SK-N-SH (cell line): Measurements from ENCODE around the gene MPPED2. TPM values are rescaled to one million over a fixed set of nuclear protein-coding genes. Genes with fewer than 3 reads are reported as not detected.

ENCODE experiments used
- CTCF ChIA-PET: fragments of 300-600, 350-600 bp; formaldehyde crosslinking; extraction: SDS; loops from one replicate; lab custom pipeline; 2021; lab: Yijun Ruan, JAX
- POLR2A ChIA-PET: fragments of 350-600 bp; sonication (Branson Sonifier 250); formaldehyde crosslinking; extraction: SDS; loops from one replicate; lab custom pipeline; 2020; ENCODE audit warnings: antibody characterized with exemption, inconsistent platforms; lab: Yijun Ruan, JAX
- DNase-seq: peaks from one replicate; pipeline ENCODE4 v3.0.0; 2012
- H2AFZ ChIP-seq: fragments of 200-600 bp; sonication (generic); 2 replicates; pipeline ENCODE4 v1.8.1; 2016; ENCODE audit warnings: antibody characterized with exemption, mild to moderate bottlenecking, low read depth
- H3F3A ChIP-seq: fragments of 200-600 bp; sonication (generic); replicated peaks from 2 replicates; pipeline ENCODE3; 2016; ENCODE audit warnings: antibody characterized with exemption, mild to moderate bottlenecking; ENCODE audit not compliant: insufficient read depth
- H3K27ac ChIP-seq, 2 experiments: fragments of 200-500 bp in 1 of 2; fragments of 200-600 bp in 1 of 2; sonication (Bioruptor generic) in 1 of 2; sonication (generic), shearing (Covaris generic) in 1 of 2; 2 replicates each; pipeline versions ENCODE4 v1.5.1 to v1.6.1; 2014 to 2016; ENCODE audit warnings: low read depth in 2 of 2, inconsistent platforms in 1 of 2, low read length in 1 of 2, mild to moderate bottlenecking in 1 of 2, mixed read lengths in 1 of 2
- H3K27me3 ChIP-seq: fragments of 200-600 bp; sonication (generic), shearing (Covaris generic); 2 replicates; pipeline ENCODE4 v1.6.1; 2016; ENCODE audit warnings: mixed run types; ENCODE audit not compliant: insufficient read depth
- H3K36me3 ChIP-seq, 2 experiments: fragments of 200-500 bp in 1 of 2; fragments of 200-600 bp in 1 of 2; sonication (Bioruptor generic) in 1 of 2; sonication (generic) in 1 of 2; replicated peaks in 1 of 2; 2 replicates each; pipeline versions ENCODE3 to v1.5.1; 2014 to 2016; ENCODE audit warnings: low read length in 1 of 2, mild to moderate bottlenecking in 1 of 2; ENCODE audit not compliant: insufficient read depth in 2 of 2, control insufficient read depth in 1 of 2
- H3K4me1 ChIP-seq, 2 experiments: fragments of 200-500 bp in 1 of 2; fragments of 200-600 bp in 1 of 2; sonication (Bioruptor generic) in 1 of 2; sonication (generic), shearing (Covaris generic) in 1 of 2; 2 replicates each; pipeline versions ENCODE4 v1.5.1 to v1.6.1; 2014 to 2016; ENCODE audit warnings: low read depth in 1 of 2, low read length in 1 of 2, mixed run types in 1 of 2; ENCODE audit not compliant: insufficient read depth in 2 of 2, control insufficient read depth in 1 of 2
- H3K4me2 ChIP-seq: fragments of 200-600 bp; sonication (generic), shearing (Covaris generic); 2 replicates; pipeline ENCODE4 v1.6.1; 2017; ENCODE audit warnings: mixed run types
- H3K4me3 ChIP-seq, 2 experiments: fragments of 200-500 bp in 1 of 2; fragments of 200-600 bp in 1 of 2; sonication (Bioruptor generic) in 1 of 2; sonication (generic), shearing (Covaris generic) in 1 of 2; 2 replicates each; pipeline versions ENCODE4 v1.5.1 to v1.8.1; 2014 to 2016; ENCODE audit warnings: low read depth in 2 of 2, inconsistent platforms in 1 of 2, low read length in 1 of 2, mild to moderate bottlenecking in 1 of 2, mixed read lengths in 1 of 2, moderate library complexity in 1 of 2
- H3K79me2 ChIP-seq: fragments of 200-600 bp; sonication (generic); 2 replicates; pipeline ENCODE4 v1.8.1; 2017; ENCODE audit warnings: mild to moderate bottlenecking; ENCODE audit not compliant: insufficient read depth
- H3K9ac ChIP-seq: fragments of 200-600 bp; sonication (generic); 2 replicates; pipeline ENCODE4 v1.6.1; 2017; ENCODE audit warnings: mixed run types
- H3K9me2 ChIP-seq: fragments of 200-600 bp; sonication (generic); 2 replicates; pipeline ENCODE4 v1.6.1; 2017; ENCODE audit warnings: mixed run types
- H3K9me3 ChIP-seq: fragments of 200-600 bp; sonication (generic); 2 replicates; pipeline ENCODE4 v1.6.1; 2017; ENCODE audit warnings: mixed run types, mild to moderate bottlenecking, moderate library complexity
- H4K20me1 ChIP-seq: fragments of 200-600 bp; sonication (generic); 2 replicates; pipeline ENCODE4 v1.6.1; 2017; ENCODE audit warnings: mild to moderate bottlenecking, mixed run types; ENCODE audit not compliant: insufficient read depth
- CHD2 ChIP-seq: fragments of 150-350 bp; IDR thresholded peaks from 2 replicates; pipeline ENCODE4 v1.6.1; 2018; ENCODE audit warnings: low read length; ENCODE audit not compliant: partially characterized antibody
- EZH2phosphoT487 ChIP-seq: fragments of 200-600 bp; sonication (generic); IDR thresholded peaks from 2 replicates; pipeline ENCODE4 v1.6.1; 2017; ENCODE audit warnings: low read depth, mixed run types, mild to moderate bottlenecking, antibody characterized with exemption, moderate library complexity, borderline replicate concordance
- FOSL2 ChIP-seq: IDR thresholded peaks from 2 replicates; pipeline ENCODE4 v1.4.0; 2012; ENCODE audit warnings: low read depth, mild to moderate bottlenecking, moderate library complexity, borderline replicate concordance
- FOXM1 ChIP-seq: IDR thresholded peaks from 2 replicates; pipeline ENCODE4 v1.4.0; 2012; ENCODE audit warnings: low read depth, mild to moderate bottlenecking
- GABPA ChIP-seq: IDR thresholded peaks from 2 replicates; pipeline ENCODE4 v1.4.0; 2012; ENCODE audit warnings: low read depth, mild to moderate bottlenecking
- MEF2A ChIP-seq: IDR thresholded peaks from 2 replicates; pipeline ENCODE4 v1.4.0; 2012; ENCODE audit warnings: low read depth, borderline replicate concordance
- RXRA ChIP-seq: IDR thresholded peaks from 2 replicates; pipeline ENCODE4 v1.4.0; 2012; ENCODE audit warnings: low read depth, mild to moderate bottlenecking, borderline replicate concordance
- SMC3 ChIP-seq: IDR thresholded peaks from 2 replicates; pipeline ENCODE4 v1.6.1; 2012; ENCODE audit warnings: low read depth, low read length, improper control_type of control experiment
- YY1 ChIP-seq: IDR thresholded peaks from 2 replicates; pipeline ENCODE4 v1.4.0; 2012; ENCODE audit warnings: low read depth, mild to moderate bottlenecking
- WGBS: methylation state at CpG from one replicate; pipeline ENCODE4 v1.1.6; 2017; ENCODE audit warnings: low lambda C conversion rate; 5-methylcytosine and 5-hydroxymethylcytosine counted together
- polyA plus RNA-seq, 3 experiments: library from polyadenylated mRNA; depleted of rRNA; stranded (reverse); fragments of >200 nt; gene quantifications; 2 replicates each; pipeline ENCODE4 v1.2.3, GENCODE V29; 2012
- TF ChIP-seq, protein P1 (sequence below): IDR thresholded peaks from 2 replicates; pipeline ENCODE4 v1.4.0; 2012; ENCODE audit warnings: low read depth, borderline replicate concordance
- TF ChIP-seq, protein P2 (sequence below): fragments of 150-350 bp; IDR thresholded peaks from 2 replicates; pipeline ENCODE4 v1.6.1; 2017; ENCODE audit warnings: antibody characterized with exemption, low read length, low read depth, borderline replicate concordance
- TF ChIP-seq, protein P3 (sequence below): IDR thresholded peaks from 2 replicates; pipeline ENCODE4; 2012

Gene MPPED2
- polyA plus RNA-seq, 1 of the 3 experiments (the other 2 are of a cell fraction): 0.05 TPM

DNA sequence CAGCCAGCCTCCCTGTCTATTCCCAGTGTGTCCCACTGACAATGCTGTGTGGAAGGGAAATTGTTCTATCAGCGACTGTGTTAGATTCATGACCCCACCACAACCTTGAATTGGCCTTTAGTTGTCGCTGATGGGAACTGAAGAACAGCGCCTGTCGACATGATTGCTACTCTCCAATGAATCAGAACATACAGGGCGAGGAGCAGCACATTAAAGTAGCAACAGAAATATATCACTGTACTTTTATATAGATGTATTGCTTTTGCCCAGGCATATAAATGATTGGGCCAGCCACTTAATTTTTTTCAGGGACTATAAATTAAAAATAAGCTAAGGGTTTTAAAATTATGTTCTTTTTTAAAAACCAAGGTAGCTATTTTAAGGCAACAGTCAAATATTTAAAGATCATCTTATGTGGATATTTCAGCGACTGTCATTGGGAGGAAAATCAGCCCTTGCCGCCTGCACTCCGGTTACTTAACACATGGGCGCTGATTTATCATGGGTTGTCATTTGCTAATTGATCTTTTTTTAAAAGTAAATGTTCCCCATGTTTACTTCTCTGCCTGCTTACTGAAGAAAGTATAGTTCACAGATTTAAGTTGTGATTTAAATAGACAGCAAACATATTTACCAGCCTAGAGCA is 221.2 kb downstream of the MPPED2 start:
- Histone ChIP-seq H3K27me3 (no peaks in the 10 kb centered on the region), H3K9me3 (no peaks in the 10 kb centered on the region), H3K4me1 (no peaks in the 10 kb centered on the region), H3K9ac (no peak overlapping the region), H3K27ac (no peak overlapping the region), H4K20me1 (no peaks in the 10 kb centered on the region), H3K4me3 (no peak overlapping the region), H3K79me2 (no peaks in the 10 kb centered on the region), H3F3A (no peaks in the 10 kb centered on the region), H3K9me2 (no peaks in the 10 kb centered on the region), H2AFZ (no peak overlapping the region), H3K4me2 (no peak overlapping the region), H3K36me3 (no peaks in the 10 kb centered on the region)
- no peak for DNase-seq
- POLR2A ChIA-PET: no interaction called here
- CTCF ChIA-PET: interaction anchor here (0.8 to 0.9 kb wide), 2 partner anchors 12 to 13 kb away, joined by 3 read pairs; no protein-coding TSS in a partner anchor
- TF ChIP-seq SMC3 (no peak), CHD2 (no peak), GABPA (no peak), MEF2A (no peak), RXRA (no peak), FOXM1 (no peak), FOSL2 (no peak), EZH2phosphoT487 (no peak)
- TF ChIP-seq, protein P1, sequence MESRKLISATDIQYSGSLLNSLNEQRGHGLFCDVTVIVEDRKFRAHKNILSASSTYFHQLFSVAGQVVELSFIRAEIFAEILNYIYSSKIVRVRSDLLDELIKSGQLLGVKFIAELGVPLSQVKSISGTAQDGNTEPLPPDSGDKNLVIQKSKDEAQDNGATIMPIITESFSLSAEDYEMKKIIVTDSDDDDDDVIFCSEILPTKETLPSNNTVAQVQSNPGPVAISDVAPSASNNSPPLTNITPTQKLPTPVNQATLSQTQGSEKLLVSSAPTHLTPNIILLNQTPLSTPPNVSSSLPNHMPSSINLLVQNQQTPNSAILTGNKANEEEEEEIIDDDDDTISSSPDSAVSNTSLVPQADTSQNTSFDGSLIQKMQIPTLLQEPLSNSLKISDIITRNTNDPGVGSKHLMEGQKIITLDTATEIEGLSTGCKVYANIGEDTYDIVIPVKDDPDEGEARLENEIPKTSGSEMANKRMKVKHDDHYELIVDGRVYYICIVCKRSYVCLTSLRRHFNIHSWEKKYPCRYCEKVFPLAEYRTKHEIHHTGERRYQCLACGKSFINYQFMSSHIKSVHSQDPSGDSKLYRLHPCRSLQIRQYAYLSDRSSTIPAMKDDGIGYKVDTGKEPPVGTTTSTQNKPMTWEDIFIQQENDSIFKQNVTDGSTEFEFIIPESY: no peak
- TF ChIP-seq, protein P2, sequence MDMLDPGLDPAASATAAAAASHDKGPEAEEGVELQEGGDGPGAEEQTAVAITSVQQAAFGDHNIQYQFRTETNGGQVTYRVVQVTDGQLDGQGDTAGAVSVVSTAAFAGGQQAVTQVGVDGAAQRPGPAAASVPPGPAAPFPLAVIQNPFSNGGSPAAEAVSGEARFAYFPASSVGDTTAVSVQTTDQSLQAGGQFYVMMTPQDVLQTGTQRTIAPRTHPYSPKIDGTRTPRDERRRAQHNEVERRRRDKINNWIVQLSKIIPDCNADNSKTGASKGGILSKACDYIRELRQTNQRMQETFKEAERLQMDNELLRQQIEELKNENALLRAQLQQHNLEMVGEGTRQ: no peak
- TF ChIP-seq, protein P3, sequence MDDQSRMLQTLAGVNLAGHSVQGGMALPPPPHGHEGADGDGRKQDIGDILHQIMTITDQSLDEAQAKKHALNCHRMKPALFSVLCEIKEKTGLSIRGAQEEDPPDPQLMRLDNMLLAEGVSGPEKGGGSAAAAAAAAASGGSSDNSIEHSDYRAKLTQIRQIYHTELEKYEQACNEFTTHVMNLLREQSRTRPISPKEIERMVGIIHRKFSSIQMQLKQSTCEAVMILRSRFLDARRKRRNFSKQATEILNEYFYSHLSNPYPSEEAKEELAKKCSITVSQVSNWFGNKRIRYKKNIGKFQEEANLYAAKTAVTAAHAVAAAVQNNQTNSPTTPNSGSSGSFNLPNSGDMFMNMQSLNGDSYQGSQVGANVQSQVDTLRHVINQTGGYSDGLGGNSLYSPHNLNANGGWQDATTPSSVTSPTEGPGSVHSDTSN: no peak
- 56% methylated on average over 9 of the region's 9 CpGs for WGBS

DNA sequence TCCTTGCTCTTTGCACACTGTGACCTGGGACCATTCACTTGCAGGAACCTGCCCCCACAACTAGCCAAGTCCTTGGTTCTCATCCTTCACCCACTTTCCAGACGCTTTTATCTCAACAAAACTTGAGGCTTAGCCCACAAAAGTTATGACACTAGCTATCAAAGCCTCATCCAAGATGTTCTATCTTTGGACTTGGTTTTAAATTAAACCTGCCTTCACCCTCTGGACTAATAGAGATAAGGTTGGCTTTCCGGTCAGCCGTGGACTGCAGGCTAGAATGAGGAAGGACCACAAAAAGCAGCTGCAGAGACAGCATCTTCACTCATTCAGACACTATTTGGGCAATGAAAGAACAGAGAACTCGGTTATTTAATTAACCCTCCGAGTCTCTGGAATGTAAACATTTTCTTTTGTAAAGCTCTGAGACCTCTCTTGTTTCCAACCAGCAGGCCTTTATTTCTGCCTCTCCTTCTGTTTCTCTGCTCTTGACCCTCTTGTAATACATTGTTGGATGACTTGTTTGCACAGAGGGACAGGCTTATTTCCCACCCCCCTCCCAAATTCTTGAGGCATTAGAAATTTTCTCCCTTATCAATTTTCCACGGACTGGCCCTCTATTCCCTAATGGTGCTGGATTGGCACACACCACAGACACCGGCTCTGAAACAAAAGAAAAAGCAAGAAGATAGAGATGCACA is 221.9 kb downstream of the MPPED2 start:
- Histone ChIP-seq H3K36me3 (no peaks in the 10 kb centered on the region), H2AFZ (no peak overlapping the region), H3F3A (no peaks in the 10 kb centered on the region), H3K27me3 (no peaks in the 10 kb centered on the region), H3K79me2 (no peaks in the 10 kb centered on the region), H3K9me3 (no peaks in the 10 kb centered on the region), H3K9ac (no peak overlapping the region), H3K27ac (no peak overlapping the region), H3K4me3 (no peak overlapping the region), H3K4me1 (no peaks in the 10 kb centered on the region), H3K4me2 (no peak overlapping the region), H4K20me1 (no peaks in the 10 kb centered on the region), H3K9me2 (no peaks in the 10 kb centered on the region)
- DNase-seq: no peak
- 43% methylated on average over 7 of the region's 7 CpGs for WGBS
- TF ChIP-seq YY1 (no peak), CHD2 (no peak)
- POLR2A ChIA-PET: no interaction called here
- CTCF ChIA-PET: interaction anchor here (0.9 kb wide), 2 partner anchors 13 to 17 kb away, joined by 3 read pairs; no protein-coding TSS in a partner anchor
